HepG2 (cell line): Measurements from ENCODE around the gene DUXA. TPM values are rescaled to one million over a fixed set of nuclear protein-coding genes. Genes with fewer than 3 reads are reported as not detected.

Source experiments
- AHR ChIP-seq: IDR thresholded peaks from 2 replicates; pipeline ENCODE4 v1.6.1; 2018; ENCODE audit warnings: missing genetic modification reagents, missing compliant biosample characterization
- FOXO1 ChIP-seq: sonication (generic); formaldehyde crosslinking; IDR thresholded peaks from 2 replicates; pipeline ENCODE4 v1.4.0; 2020; ENCODE audit warnings: missing genetic modification reagents
- IRF2 ChIP-seq: IDR thresholded peaks from 2 replicates; pipeline ENCODE4 v1.6.1; 2018; ENCODE audit warnings: missing genetic modification reagents, missing compliant biosample characterization
- KLF12 ChIP-seq: sonication (generic); formaldehyde crosslinking; IDR thresholded peaks from 2 replicates; pipeline ENCODE4 v1.4.0; 2020; ENCODE audit warnings: missing genetic modification reagents, borderline replicate concordance
- NAIF1 ChIP-seq: sonication (generic); formaldehyde crosslinking; IDR thresholded peaks from 2 replicates; pipeline ENCODE4 v1.5.0; 2020; ENCODE audit warnings: mild to moderate bottlenecking, missing genetic modification reagents, borderline replicate concordance
- NKX3-1 ChIP-seq: sonication (generic); formaldehyde crosslinking; IDR thresholded peaks from 2 replicates; pipeline ENCODE4 v1.5.0; 2020; ENCODE audit warnings: missing genetic modification reagents
- PRDM15 ChIP-seq: sonication (generic); formaldehyde crosslinking; IDR thresholded peaks from 2 replicates; pipeline ENCODE4 v1.4.0; 2020; ENCODE audit warnings: missing genetic modification reagents
- RBM22 ChIP-seq: fragments of 200-400 bp; formaldehyde crosslinking; optimal IDR thresholded peaks from 2 replicates; pipeline ENCODE3; 2017; ENCODE audit warnings: mild to moderate bottlenecking, low read length, moderate library complexity
- ZMYM3 ChIP-seq: sonication (generic); formaldehyde crosslinking; IDR thresholded peaks from 2 replicates; pipeline ENCODE4 v1.5.1; 2020; ENCODE audit warnings: mild to moderate bottlenecking, missing genetic modification reagents
- ZNF367 ChIP-seq: sonication (generic); formaldehyde crosslinking; IDR thresholded peaks from 2 replicates; pipeline ENCODE4 v1.4.0; 2020; ENCODE audit warnings: missing genetic modification reagents, borderline replicate concordance
- ZNF546 ChIP-seq: sonication (generic); formaldehyde crosslinking; conservative IDR thresholded peaks from 2 replicates; pipeline ENCODE4 v1.8.1; 2023; ENCODE audit warnings: mild to moderate bottlenecking, missing genetic modification reagents
- ZNF558 ChIP-seq: sonication (generic); formaldehyde crosslinking; IDR thresholded peaks from 2 replicates; pipeline ENCODE4 v1.9.0; 2022; ENCODE audit warnings: mild to moderate bottlenecking, missing genetic modification reagents, borderline replicate concordance
- ZNF616 ChIP-seq: sonication (generic); formaldehyde crosslinking; IDR thresholded peaks from 2 replicates; pipeline ENCODE4 v1.5.0; 2020; ENCODE audit warnings: low read depth, mild to moderate bottlenecking, missing genetic modification reagents
- ZNF660 ChIP-seq: sonication (generic); formaldehyde crosslinking; IDR thresholded peaks from 2 replicates; pipeline ENCODE4 v1.5.1; 2020; ENCODE audit warnings: mild to moderate bottlenecking, low read depth, missing genetic modification reagents, borderline replicate concordance
- ZNF713 ChIP-seq: sonication (generic); formaldehyde crosslinking; IDR thresholded peaks from 2 replicates; pipeline ENCODE4 v1.4.0; 2020; ENCODE audit warnings: mild to moderate bottlenecking, missing genetic modification reagents
- ZNF878 ChIP-seq: sonication (generic); formaldehyde crosslinking; IDR thresholded peaks from 2 replicates; pipeline ENCODE4 v1.8.1; 2023; ENCODE audit warnings: mild to moderate bottlenecking, missing genetic modification reagents, moderate library complexity
- polyA plus RNA-seq, 8 experiments: library from polyadenylated mRNA; depleted of rRNA in 3 of 8; stranded (reverse) in 7 of 8; unstranded in 1 of 8; fragments of >200 nt; fragmentation: Illumina TruSeq in 4 of 8; extraction: Trizol in 4 of 8; gene quantifications; 2 replicates each; pipeline versions ENCODE4 v1.2.1 to v1.2.3, GENCODE V29; 2011 to 2016; ENCODE audit warnings: low read depth in 4 of 8, missing spikeins in 1 of 8, mixed read lengths in 1 of 8; ENCODE audit not compliant: insufficient read depth in 1 of 8
- total RNA-seq, 5 experiments: library from RNA; depleted of rRNA; stranded (reverse); fragments of >200 nt; fragmentation: Illumina TruSeq; extraction: Trizol; gene quantifications; 2 replicates each; pipeline ENCODE4 v1.2.3, GENCODE V29; 2016; ENCODE audit warnings: low read depth in 1 of 5
- TF ChIP-seq, protein P1 (sequence below): sonication (generic); formaldehyde crosslinking; IDR thresholded peaks from 2 replicates; pipeline ENCODE4 v1.4.0; 2020; ENCODE audit warnings: missing genetic modification reagents, borderline replicate concordance
- TF ChIP-seq, protein P2 (sequence below): fragments of 450-650 bp; IDR thresholded peaks from 2 replicates; pipeline ENCODE4 v1.6.1; 2016
- TF ChIP-seq, protein P3 (sequence below): sonication (generic); formaldehyde crosslinking; IDR thresholded peaks from 2 replicates; pipeline ENCODE4 v1.4.0; 2020; ENCODE audit warnings: missing genetic modification reagents
- TF ChIP-seq, protein P4 (sequence below): sonication (generic); formaldehyde crosslinking; IDR thresholded peaks from 2 replicates; pipeline ENCODE4 v1.8.0; 2022; ENCODE audit warnings: mild to moderate bottlenecking, missing genetic modification reagents, moderate library complexity

The DUXA gene
- total and polyA plus RNA-seq, 2 of the 13 experiments (the other 11 are each of a cell fraction or from before 2014, with no cell fraction given), result not detected

- TF ChIP-seq, protein P1, sequence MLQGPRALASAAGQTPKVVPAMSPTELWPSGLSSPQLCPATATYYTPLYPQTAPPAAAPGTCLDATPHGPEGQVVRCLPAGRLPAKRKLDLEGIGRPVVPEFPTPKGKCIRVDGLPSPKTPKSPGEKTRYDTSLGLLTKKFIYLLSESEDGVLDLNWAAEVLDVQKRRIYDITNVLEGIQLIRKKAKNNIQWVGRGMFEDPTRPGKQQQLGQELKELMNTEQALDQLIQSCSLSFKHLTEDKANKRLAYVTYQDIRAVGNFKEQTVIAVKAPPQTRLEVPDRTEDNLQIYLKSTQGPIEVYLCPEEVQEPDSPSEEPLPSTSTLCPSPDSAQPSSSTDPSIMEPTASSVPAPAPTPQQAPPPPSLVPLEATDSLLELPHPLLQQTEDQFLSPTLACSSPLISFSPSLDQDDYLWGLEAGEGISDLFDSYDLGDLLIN (CRISPR knock-in tag), result no peak
- no peak for TF ChIP-seq ZNF660 (CRISPR knock-in tag)
- TF ChIP-seq ZNF713 (CRISPR knock-in tag), result no peak; the same call in 1 of the 2 replicates
- TF ChIP-seq IRF2 (CRISPR knock-in tag), result peak; percentile 24; the same call in 1 of the 2 replicates
- 0 out of 2 replicates have a peak, but pooled peaks have one; percentile 37 for TF ChIP-seq ZNF616 (CRISPR knock-in tag)
- no peak for TF ChIP-seq FOXO1
- TF ChIP-seq ZMYM3 (CRISPR knock-in tag), result no peak; the same call in 1 of the 2 replicates
- TF ChIP-seq NKX3-1 (CRISPR knock-in tag), result 0 out of 2 replicates have a peak, but pooled peaks have one; percentile 17
- TF ChIP-seq ZNF367 (CRISPR knock-in tag), result no peak
- peak; percentile 54; the same call in 1 of the 2 replicates for TF ChIP-seq AHR
- TF ChIP-seq, protein P2, sequence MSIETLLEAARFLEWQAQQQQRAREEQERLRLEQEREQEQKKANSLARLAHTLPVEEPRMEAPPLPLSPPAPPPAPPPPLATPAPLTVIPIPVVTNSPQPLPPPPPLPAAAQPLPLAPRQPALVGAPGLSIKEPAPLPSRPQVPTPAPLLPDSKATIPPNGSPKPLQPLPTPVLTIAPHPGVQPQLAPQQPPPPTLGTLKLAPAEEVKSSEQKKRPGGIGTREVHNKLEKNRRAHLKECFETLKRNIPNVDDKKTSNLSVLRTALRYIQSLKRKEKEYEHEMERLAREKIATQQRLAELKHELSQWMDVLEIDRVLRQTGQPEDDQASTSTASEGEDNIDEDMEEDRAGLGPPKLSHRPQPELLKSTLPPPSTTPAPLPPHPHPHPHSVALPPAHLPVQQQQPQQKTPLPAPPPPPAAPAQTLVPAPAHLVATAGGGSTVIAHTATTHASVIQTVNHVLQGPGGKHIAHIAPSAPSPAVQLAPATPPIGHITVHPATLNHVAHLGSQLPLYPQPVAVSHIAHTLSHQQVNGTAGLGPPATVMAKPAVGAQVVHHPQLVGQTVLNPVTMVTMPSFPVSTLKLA, result no peak
- TF ChIP-seq PRDM15 (CRISPR knock-in tag), result peak; percentile 37; the same call in 1 of the 2 replicates
- no peak for TF ChIP-seq ZNF878 (CRISPR knock-in tag)
- 0 out of 2 replicates have a peak, but pooled peaks have one; percentile 29 for TF ChIP-seq NAIF1
- TF ChIP-seq, protein P3, sequence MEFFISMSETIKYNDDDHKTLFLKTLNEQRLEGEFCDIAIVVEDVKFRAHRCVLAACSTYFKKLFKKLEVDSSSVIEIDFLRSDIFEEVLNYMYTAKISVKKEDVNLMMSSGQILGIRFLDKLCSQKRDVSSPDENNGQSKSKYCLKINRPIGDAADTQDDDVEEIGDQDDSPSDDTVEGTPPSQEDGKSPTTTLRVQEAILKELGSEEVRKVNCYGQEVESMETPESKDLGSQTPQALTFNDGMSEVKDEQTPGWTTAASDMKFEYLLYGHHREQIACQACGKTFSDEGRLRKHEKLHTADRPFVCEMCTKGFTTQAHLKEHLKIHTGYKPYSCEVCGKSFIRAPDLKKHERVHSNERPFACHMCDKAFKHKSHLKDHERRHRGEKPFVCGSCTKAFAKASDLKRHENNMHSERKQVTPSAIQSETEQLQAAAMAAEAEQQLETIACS (CRISPR knock-in tag), result no peak
- TF ChIP-seq KLF12 (CRISPR knock-in tag), result peak; percentile 57; the same call in 1 of the 2 replicates
- TF ChIP-seq ZNF546 (CRISPR knock-in tag), result no peak
- no peak for TF ChIP-seq RBM22
- TF ChIP-seq, protein P4, sequence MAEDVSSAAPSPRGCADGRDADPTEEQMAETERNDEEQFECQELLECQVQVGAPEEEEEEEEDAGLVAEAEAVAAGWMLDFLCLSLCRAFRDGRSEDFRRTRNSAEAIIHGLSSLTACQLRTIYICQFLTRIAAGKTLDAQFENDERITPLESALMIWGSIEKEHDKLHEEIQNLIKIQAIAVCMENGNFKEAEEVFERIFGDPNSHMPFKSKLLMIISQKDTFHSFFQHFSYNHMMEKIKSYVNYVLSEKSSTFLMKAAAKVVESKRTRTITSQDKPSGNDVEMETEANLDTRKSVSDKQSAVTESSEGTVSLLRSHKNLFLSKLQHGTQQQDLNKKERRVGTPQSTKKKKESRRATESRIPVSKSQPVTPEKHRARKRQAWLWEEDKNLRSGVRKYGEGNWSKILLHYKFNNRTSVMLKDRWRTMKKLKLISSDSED (CRISPR knock-in tag), result no peak
- no peak for TF ChIP-seq ZNF558 (CRISPR knock-in tag)
These were observed 24.1 kb upstream of the DUXA start, which contains the start of gene ZNF264 (continued) for GRCh38 chr19:57191141-57192076.
